Measurements from ENCODE around the gene WAPL.

WAPL gene

DNA sequence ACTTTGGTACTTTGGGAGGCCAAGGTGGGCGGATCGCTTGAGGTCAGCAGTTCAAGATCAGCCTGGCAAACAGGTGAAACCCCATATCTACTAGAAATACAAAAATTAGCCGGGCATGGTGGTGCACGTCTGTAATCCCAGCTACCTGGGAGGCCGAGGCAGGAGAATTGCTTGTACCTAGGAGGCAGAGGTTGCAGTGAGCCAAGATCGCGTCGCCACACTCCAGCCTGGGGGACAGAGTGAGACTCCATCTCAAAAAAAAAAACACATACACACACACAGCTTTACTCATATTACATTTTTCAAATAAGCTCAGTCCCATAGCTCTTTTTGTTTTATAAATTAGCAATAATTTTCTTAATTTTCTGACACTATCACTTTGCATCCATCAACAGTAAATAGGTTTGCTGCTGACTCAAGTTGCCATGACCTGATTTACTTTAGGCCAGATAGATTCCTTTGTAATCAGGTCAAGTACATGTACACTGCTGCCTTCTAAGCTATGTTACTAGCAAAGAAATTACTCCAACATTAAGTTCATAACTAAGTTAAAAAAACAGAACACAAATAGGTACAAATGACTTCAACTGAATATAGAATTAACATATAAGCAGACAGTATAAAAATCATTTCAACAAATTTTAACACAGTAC is 31.5 kb downstream of the WAPL start:
- no peak overlapping the region for H3K4me3 ChIP-seq (ENCODE audit: low read length)
- no peak for DNase-seq (ENCODE audit: low read depth)
- TF ChIP-seq, protein P1, sequence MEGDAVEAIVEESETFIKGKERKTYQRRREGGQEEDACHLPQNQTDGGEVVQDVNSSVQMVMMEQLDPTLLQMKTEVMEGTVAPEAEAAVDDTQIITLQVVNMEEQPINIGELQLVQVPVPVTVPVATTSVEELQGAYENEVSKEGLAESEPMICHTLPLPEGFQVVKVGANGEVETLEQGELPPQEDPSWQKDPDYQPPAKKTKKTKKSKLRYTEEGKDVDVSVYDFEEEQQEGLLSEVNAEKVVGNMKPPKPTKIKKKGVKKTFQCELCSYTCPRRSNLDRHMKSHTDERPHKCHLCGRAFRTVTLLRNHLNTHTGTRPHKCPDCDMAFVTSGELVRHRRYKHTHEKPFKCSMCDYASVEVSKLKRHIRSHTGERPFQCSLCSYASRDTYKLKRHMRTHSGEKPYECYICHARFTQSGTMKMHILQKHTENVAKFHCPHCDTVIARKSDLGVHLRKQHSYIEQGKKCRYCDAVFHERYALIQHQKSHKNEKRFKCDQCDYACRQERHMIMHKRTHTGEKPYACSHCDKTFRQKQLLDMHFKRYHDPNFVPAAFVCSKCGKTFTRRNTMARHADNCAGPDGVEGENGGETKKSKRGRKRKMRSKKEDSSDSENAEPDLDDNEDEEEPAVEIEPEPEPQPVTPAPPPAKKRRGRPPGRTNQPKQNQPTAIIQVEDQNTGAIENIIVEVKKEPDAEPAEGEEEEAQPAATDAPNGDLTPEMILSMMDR (conservative IDR thresholded peaks at IDR 0.05; ENCODE audit: low read depth, low read length), result no peak

DNA sequence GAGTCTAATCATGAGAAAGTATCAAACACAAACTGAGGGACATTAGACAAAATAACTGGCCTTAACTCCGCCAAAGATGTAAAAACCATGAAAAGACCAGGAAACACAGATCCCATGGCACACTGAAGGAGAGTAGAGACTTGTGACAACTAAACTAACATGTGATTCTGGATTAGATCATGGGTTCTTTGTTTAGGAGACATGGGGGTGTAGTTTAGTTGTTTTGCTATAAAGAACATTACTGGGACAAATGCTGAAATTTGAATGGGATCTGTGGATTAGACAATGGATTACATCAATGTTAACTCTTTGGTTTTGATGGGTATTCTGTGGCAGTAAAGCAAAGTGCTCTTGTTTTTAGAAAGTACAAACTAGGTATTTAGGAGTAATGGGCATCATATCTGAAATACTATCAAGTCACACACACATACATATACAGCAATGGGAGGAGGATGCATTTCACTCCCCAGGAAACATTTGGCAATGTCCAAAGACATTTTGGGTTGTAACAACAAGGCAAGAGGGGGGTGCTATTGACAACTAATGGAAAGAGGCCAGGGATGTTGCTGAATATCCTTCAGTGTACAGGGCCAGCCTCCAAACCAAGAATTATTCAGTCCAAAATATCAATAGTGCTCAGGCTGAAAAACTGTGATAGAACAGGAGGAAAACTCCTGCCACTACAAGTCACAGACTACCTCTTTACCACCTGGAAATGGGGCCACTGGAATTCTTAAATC is 32.4 kb downstream of the WAPL start:
- TF ChIP-seq, protein P1 (conservative IDR thresholded peaks at IDR 0.05; ENCODE audit: low read depth, low read length), result no peak
- no peak overlapping the region for H3K4me3 ChIP-seq (ENCODE audit: low read length)
- no peak for DNase-seq (ENCODE audit: low read depth)

DNA sequence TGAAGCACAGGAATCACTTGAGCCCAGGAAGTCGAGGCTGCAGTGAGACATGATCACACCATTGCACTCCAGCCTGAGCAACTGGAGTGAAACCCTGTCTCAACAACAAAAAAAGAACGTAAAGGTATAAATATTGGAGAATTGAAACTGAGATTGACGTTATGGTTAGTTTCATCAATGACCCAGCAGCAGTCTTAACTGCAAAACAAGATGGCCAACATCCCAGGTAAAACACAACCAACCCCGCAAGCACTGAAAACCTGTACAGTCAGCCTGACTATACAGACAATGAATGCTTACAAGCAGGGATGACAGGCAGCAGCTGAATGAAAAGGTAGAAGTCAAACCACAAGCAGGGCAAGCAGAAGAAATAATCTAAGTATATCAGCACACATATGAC is 34.7 kb downstream of the WAPL start:
- H3K4me3 ChIP-seq (ENCODE audit: low read length), result no peak overlapping the region
- TF ChIP-seq, protein P1 (conservative IDR thresholded peaks at IDR 0.05; ENCODE audit: low read depth, low read length), result no peak
- DNase-seq (ENCODE audit: low read depth), result no peak

DNA sequence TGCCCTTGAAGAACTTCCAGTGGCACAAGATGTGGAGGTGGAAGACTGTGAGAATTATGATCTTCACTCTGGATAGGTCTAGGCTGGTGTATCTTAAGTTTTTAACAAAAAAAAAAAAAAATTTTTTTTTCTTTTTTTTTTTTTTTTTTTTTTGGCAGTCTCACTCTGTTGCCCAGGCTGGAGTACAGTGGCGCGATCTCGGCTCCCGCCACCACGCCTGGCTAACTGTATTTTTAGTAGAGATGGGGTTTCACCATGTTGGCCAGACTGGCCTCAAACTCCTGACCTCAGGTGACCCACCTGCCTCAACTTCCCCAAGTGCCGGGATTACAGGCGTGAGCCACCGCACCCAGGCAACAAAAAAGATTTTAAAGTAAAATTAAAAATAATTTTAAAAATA is 37.9 kb downstream of the WAPL start:
- TF ChIP-seq, protein P1 (conservative IDR thresholded peaks at IDR 0.05; ENCODE audit: low read depth, low read length), result no peak
- no peak for DNase-seq (ENCODE audit: low read depth)
- no peak overlapping the region for H3K4me3 ChIP-seq (ENCODE audit: low read length)

DNA sequence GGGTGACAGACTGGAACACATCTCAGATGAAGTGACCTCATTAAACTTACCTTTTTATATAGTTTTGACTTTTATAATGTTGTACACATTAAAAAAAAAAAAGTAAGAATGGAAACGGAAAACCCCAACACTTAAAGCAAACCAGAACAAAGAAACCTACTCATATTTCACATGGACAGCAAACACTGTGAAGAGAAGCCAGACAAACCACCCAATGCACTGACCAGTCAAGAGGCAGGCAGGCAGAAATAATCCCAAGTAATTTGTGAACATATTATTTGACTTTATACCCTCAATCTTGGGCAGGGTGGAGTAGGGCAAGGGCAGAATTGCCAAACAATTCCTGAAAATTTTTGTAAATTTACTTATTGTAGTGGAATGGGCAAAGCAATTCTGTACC is 39.8 kb downstream of the WAPL start:
- no peak for DNase-seq (ENCODE audit: low read depth)
- H3K4me3 ChIP-seq (ENCODE audit: low read length), result no peak overlapping the region
- TF ChIP-seq, protein P1 (conservative IDR thresholded peaks at IDR 0.05; ENCODE audit: low read depth, low read length), result no peak

DNA sequence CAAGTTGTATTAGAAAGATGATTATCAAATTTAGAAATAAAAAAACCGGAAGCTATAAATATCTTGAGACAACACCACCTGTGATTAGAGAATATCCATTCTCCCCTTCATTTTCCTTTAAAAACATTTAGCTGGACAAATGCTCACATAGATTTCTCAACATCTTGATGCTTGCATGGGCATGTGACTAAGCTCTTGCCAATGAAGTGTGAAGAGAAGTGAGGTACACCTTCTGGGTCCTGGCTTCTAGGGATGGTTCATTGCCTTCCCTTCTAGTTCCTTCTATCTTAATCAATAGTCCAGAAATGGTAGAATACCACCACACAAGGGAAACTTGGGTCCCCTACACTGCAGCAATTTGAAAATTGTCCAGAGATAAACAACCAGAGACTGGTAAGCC is 41.0 kb downstream of the WAPL start:
- no peak overlapping the region for H3K4me3 ChIP-seq (ENCODE audit: low read length)
- TF ChIP-seq, protein P1 (conservative IDR thresholded peaks at IDR 0.05; ENCODE audit: low read depth, low read length), result no peak

DNA sequence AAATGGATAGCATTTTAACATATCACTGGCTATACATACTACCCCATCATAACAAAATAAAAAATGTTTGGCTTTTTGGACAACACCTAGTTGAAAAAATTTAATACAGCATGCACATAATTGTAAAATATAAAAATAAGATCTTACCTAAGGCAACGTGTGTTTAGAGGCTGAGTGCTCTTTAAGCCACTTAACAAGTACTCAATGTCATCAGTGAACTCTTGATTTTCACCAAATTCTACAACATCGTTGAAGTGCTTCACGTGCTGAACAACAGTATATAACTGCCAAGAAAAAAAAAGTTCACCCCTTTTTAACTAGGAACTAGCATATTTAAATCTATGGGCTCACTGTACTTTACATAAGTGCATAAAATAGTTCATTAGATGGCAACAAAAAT is 49.5 kb downstream of the WAPL start:
- no peak overlapping the region for H3K4me3 ChIP-seq (ENCODE audit: low read length)
- TF ChIP-seq, protein P1 (conservative IDR thresholded peaks at IDR 0.05; ENCODE audit: low read depth, low read length), result no peak
- no peak for DNase-seq (ENCODE audit: low read depth)

More for the DNA sequence above, 41.0 kb downstream of the WAPL start:
- no peak for DNase-seq (ENCODE audit: low read depth)
